GM19351 (cell line): Measurements from ENCODE around the gene HSD17B14.
"Not testable (repeated sequence)": the region's sequence is repeated elsewhere in the genome, so short reads cannot be mapped to it uniquely, and the experiment has no call there.

Experiments
- ATAC-seq: cut with Tn5 transposase; IDR thresholded peaks from one replicate; pipeline ENCODE4 v1.9.1; 2021; ENCODE audit warnings: mild to moderate bottlenecking, moderate library complexity; ENCODE audit not compliant: unreplicated experiment

The HSD17B14 gene

GRCh38 chr19:48799358-48800300, 36.7 kb downstream of the HSD17B14 start:
- ATAC-seq: no peak

GRCh38 chr19:48798937-48799336, 37.4 kb downstream of the HSD17B14 start:
- no peak for ATAC-seq

- no peak for ATAC-seq
Observed at GRCh38 chr19:48797103-48797502, 39.2 kb downstream of the HSD17B14 start.

- ATAC-seq: no peak
Observed at GRCh38 chr19:48796298-48797083, 39.8 kb downstream of the HSD17B14 start.

GRCh38 chr19:48795685-48796070, 40.6 kb downstream of the HSD17B14 start:
- ATAC-seq: no peak

GRCh38 chr19:48795055-48795684, 41.1 kb downstream of the HSD17B14 start:
- ATAC-seq: peak; percentile 74

- no peak for ATAC-seq
Observed at GRCh38 chr19:48794291-48794690, 42.0 kb downstream of the HSD17B14 start.

GRCh38 chr19:48793271-48793670, 43.0 kb downstream of the HSD17B14 start:
- no peak for ATAC-seq

GRCh38 chr19:48787331-48787730, 49.0 kb downstream of the HSD17B14 start:
- not testable (repeated sequence) for ATAC-seq

- not testable (repeated sequence) for ATAC-seq
Observed at GRCh38 chr19:48786422-48786821, 49.9 kb downstream of the HSD17B14 start.

- no peak for ATAC-seq
Observed at GRCh38 chr19:48784527-48784926, 51.8 kb downstream of the HSD17B14 start.

GRCh38 chr19:48780631-48781391, 55.5 kb downstream of the HSD17B14 start:
- ATAC-seq: no peak

GRCh38 chr19:48779636-48780035, 56.7 kb downstream of the HSD17B14 start:
- ATAC-seq: no peak

GRCh38 chr19:48777720-48778119, 58.6 kb downstream of the HSD17B14 start:
- ATAC-seq: no peak

- ATAC-seq: no peak
Observed at GRCh38 chr19:48777139-48777538, 59.2 kb downstream of the HSD17B14 start.

- no peak for ATAC-seq
Observed at GRCh38 chr19:48772503-48772953, 63.8 kb downstream of the HSD17B14 start.

GRCh38 chr19:48770734-48771472, 65.4 kb downstream of the HSD17B14 start:
- no peak for ATAC-seq

- no peak for ATAC-seq
Observed at GRCh38 chr19:48770266-48770665, 66.0 kb downstream of the HSD17B14 start.

GRCh38 chr19:48768994-48769713, 67.1 kb downstream of the HSD17B14 start:
- no peak for ATAC-seq
